GM19035 (cell line): ENCODE data around the gene LAPTM4A.
A peak's percentile ranks its signal among the peaks of the same experiment; 100 is the strongest.
"Not testable (repeated sequence)": the region's sequence is repeated elsewhere in the genome, so short reads cannot be mapped to it uniquely, and the experiment has no call there.

Experiments
- ATAC-seq: cut with Tn5 transposase; IDR thresholded peaks from one replicate; pipeline ENCODE4 v1.9.1; 2021; ENCODE audit not compliant: unreplicated experiment

LAPTM4A gene

DNA sequence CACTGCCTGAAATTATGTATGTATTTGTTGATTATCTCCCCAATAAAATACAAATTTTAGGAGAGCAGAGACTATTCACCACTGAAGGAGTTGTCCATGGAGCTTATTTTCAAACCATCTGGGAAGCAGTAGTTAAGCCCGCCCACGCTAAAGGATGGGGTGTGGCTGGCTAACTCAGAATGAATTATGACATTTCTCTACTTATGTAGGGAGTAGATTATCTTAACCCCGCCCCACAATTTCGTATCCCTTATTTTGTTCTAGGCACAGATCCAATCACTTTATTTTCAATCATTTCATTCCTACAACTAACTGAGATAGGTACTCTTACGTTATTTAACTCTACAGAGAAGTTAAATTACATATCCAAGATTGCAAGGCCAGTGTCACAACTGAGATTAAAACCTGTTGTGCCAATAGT lies 1.4 kb upstream of the LAPTM4A start:
- no peak for ATAC-seq

DNA sequence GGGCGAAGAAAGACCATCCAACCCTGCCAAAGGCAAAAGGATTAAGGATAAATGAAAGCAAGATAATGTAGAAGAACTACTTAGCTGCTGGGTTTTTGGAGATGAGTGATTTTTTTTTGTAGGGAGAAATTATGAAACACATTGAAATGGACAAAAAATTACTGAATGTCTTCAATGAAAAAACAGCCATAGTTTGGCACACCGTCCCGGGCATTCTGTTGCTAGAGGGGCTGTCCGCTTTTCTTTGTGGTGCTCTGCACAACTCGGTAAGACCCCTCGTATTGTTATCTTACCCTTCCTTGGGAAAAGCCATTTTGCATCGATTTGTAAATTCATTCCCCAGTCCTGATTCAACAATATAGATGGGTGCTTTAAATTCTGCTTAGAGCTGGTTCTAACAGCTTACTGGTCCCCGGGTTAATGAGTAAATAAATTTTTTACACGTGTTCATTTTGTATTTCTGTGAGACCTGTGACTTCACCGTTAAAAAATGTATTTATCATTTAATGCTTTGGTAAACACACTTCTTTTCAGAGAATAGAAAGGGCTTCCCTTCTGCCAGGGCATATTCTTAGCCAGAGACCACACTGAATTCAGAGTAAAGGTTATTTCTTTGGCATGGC lies 912 bp upstream of the LAPTM4A start:
- ATAC-seq: no peak

DNA sequence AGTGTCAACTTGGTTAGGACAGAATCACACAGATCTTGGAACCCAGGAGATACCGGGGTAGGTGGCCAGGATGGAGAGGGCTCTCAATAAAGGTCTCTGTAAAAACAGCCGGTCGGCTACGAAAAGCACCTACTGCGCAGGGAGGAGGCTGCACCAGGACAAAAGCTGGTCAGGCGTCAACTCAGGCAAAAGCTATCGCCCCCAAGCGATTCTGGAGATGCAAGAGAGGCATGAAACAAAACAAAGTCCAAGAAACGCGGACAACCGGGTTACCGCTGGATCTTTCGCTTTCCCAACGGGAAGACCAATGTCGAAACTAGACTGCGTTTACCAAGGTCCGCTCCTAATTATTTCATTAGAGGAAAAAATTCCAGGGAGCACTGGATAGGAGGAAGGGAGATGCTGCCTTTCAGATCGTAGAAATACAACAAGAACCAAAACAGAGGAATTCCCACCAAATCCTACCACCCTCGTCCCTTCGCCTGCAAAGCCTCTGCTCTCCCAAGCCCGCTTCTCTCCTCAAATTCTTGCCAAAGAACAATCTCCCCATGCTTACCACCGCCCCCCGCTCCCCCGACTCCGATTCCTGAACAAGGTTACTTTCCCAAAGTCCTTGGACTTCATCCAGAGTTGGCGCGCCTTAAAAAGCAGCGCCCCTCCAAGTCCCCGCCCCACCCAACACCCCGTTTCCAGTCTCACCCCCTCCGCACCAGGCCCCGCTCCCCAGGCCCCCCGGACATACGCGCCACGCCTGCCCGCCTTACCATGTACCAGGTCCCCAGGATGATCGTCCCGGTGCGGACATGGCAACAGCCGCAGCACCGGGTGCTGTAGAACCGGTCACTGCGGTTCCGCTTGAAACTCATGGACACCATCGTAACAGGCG lies 539 bp downstream of the LAPTM4A start:
- ATAC-seq: peak; percentile 24

DNA sequence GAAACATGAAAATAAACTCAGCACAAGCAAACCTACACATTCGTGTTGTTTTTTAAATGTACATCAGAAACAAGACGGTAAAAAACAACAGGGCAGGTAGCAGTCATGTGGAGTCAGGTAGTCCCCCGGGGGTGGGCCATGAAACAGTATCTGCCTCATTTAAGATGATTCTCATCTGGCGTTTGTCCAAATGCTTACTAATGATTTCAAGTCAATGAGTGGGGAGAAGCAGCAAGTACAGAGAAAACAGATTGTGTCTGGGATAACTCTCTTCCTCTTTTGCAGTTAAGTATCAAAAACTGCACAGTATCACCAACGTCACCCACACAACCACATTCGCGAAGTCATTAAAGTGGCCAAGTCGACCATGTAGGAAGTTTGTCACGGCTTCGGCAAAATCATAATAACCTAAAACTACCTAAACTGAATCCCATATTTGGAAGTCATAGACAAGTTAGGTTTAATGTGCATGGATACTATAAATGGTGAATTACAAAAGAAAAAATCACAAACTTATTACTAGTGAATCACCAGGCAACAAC lies 1.3 kb downstream of the LAPTM4A start:
- peak; percentile 20 for ATAC-seq

DNA sequence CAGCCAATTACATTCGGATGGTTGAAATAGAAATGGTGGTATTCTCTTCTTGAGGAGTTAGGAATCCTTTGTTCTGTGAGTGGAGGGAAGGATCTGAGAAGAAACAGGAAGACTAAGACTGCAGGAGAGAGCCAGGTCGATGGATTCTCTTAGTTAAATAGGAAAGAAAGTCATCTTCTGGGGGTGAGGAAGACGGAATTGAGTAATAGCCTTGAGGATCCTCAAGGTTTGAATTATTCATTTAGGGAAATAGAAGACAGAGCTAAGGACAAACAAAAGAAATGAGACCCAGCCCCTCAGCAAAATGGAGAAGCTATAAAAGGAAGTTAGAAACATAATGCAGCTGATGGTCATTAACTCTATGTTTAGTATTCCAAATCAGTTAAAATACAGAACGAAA lies 1.8 kb downstream of the LAPTM4A start:
- ATAC-seq: no peak

DNA sequence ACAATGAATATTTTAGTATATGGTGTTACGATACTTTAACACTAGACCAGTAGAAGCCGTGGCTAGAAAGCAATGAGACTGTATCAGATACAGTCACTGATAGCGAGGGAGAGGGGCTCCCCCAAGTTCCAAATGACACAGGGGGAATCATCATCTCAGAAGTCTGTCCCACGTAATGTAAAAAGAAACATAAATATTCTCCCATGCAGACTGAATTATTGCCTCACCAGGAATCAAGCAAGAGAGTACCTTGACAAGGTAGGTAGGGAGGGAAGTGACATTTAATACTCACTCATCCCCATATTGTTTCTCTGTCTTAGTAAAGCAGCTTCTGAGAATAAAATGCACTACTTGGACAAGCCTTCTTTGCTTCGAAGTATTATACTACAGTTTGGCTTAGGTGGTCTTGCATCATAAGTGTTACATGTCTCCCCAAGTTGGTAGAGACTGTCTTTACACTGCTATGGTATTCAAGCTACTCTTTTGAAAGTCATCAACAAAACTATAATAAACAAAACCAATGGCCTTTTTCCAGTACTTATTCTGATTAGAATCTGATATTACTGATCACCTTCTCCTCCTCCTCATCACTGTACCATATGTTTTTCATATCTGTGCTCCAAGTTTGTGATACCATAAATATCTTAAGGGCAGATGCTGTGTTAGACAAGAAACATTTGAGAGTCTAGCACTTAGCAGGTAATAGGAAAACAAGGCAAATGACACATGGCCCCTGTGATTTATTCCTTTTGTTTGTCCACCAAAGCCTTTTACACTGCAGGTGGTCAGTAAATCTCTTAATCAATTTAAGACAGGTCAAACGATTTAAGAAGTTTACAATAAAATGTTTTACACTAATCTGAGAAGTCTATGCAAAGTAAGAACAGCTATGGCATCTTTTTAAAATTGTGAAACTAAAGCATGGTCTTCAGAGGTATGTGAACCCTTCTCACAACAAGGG lies 2.7 kb downstream of the LAPTM4A start:
- no peak for ATAC-seq

DNA sequence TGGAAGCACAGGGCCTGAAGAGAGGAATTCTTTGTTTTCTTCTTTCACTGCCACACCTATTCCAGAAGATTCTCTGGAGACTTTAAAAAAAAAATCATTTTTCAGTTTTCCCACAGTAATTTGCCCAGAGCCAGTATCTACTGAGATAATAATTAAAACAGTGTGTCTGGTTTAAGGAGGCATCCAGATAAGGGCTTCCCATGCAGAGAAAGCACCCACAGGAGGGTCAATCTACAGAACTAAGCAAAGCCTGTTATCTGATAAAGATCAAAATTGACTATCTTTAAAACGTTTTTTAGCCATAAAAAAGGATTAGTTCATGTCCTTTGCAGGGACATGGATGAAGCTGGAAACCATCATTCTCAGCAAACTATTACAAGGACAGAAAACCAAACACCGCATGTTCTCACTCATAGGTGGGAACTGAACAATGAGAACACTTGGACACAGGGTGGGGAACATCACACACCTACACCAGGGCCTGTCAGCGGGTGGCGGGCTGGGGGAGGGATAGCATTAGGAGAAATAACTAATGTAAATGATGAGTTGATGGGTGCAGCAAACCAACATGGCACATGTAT lies 5.6 kb downstream of the LAPTM4A start:
- ATAC-seq: not testable (repeated sequence)

DNA sequence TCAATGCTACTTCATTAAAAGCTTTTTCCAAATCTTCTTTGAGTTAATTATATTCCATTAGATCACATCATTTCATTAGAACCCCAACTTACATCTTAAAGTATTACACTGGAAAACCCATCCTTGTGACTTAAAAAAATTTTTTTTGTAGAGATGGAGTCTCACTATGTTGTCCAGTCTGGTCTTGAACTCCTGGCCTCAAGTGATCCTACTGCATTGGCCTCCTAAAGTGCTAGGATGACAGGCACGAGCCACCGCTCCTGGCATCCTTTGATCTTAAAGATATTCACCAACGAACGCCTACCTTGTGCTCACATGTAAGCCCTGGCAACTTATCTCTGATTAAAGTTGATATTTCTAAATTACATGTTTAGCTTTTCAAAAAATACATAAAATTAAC lies 6.7 kb downstream of the LAPTM4A start:
- ATAC-seq: no peak

DNA sequence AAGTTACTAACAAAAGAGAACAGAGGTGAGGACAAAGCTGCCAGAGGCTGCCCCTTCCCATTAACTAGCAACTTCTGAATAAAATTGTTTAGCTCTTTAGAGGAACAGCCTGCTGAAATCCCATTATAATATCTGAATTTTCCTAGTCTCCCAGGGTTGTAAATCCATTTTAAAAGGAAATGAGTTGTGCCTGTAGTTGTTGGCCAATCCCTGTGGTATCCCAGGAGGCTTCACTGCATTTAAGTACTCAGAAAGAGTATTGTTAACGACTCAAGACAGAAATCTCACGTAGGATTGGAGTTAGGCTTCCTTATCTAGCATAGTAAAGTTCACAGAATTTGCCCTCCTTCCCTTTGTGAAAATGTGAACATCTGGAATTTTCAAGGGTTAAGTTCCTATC lies 8.9 kb downstream of the LAPTM4A start:
- no peak for ATAC-seq

DNA sequence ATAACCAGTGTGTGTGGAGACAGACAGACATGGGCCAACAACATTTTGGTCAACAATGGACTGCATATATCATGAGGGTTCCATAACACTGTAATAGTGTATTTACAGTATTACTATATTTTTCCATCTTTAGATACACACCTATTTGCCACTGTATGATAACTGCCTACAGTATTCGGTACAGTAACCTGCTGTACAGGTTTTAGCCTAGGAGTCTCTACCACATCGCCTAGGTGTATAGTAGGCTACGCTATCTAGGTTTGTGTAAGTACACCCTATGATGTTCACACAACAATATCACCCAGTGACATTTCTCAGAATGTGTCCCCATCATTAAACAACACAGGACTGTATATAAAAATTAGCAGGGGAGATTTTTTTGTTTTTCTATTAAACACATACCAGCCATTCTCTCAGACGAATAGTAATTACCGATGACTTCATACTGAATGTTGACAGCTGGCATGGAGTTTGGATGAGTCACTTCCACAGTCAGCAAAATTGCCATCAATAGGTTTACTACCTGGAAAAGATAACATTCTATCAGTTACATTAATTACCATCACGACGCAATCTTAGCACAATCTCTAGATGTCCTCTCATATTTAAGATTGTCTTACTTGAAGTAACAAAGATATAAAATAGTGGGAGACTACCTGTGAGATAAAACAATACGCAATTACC lies 10.8 kb downstream of the LAPTM4A start:
- no peak for ATAC-seq

DNA sequence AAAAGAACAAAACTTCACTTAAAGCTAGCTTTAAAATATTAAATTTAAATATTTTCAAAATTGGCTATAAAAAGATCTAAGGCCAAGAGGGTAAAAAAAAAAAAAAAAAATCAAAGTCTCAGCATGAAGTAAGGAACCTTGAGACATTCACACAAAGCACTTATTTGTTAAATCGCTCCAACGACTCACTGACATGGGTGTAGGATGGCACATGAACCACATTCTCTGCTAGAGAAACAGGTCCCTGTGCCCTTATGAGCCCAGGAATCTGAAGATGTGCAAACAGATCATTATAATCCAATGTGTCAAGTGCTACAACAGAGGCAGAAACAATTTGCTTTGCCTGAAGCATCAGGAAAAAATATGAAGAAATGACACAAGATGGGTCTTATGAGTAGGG lies 13.8 kb downstream of the LAPTM4A start:
- ATAC-seq: no peak

DNA sequence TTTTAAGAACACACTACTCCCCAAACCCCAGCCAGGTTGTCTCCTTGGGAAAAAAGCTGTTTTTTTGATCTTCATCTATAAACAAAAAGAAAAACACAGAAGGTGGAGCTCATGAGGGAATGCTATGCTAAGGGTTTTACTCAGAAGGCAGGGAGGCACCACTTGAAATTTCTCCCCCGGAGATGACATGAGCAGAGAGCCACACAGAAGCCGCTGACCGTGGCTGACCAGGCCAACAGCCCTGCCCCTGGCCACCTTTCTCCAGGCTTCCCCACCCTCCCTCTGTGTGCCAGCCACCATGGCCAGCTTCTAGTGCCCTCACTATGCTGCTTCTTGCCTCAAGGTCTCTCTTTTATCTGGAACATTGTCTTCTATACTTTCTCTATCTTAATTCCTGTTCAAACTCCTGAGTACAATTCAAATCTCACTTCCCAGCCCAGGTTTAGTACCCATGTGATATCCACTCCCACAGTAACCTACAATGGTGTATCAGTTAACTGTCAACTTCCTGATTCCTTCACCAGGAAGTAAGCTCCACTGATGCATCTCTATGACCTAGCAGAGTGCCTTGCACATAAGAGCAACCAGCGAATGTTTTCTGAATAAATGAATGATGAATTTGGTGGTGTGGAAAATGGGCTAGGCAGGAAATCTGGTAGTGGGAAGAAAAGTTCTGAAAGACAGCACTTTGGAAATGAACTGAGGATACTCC lies 15.3 kb downstream of the LAPTM4A start:
- no peak for ATAC-seq

DNA sequence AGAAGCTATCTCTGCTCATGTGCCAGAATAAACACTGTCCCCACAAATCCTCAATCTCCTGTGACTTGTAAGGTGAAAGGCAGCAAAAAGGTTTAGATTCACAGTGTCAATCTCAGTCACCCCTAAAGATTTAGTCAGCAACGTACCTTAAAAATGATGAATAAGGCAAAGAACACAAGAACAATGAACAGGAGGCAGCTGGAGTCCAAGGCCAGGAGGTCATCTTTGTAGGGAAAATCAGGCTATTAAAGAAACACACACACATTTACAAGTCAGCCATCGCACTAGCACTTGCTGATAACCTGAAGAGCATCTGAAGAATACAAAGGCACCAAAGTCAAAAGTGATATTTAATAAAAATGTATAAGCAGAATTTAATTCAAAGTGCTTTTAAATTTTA lies 16.6 kb downstream of the LAPTM4A start:
- no peak for ATAC-seq

DNA sequence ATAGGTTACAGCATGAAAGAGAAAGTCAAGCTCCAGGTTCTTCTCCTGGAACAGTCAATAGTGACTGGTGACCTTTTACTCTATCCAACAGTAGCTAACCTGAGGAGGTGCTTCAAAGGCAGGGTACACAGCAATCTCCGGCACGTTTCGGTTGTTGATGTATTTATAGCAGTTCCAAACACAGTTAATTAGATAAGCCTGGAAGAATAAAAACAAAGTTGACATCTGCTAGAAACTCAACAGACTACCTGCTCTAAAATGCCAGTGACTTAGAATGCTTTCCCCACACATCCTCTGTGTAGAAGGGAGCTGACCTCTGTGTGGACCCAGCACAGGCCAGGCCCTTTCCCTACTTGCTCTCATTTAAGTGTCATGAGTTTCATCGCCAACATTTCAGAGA lies 17.2 kb downstream of the LAPTM4A start:
- no peak for ATAC-seq

DNA sequence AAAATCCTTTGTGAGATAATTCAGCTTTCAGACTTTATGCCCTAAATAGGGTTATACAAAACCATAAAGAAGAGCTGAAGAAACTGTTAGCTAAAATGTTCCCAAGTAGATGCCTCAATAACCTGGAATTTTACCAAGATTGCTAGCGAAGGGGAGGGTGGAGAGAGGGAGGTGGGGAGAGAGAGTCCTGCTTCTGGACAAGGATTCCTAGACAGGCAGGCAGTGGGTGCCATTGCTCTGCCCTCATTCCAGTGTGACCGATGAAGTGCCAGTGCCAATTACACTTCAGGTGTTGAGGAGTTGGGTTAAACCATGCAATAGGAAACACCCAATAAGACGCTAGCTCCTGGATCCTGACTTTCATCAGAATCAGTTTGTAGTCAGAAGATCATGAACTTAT lies 18.1 kb downstream of the LAPTM4A start:
- ATAC-seq: no peak

DNA sequence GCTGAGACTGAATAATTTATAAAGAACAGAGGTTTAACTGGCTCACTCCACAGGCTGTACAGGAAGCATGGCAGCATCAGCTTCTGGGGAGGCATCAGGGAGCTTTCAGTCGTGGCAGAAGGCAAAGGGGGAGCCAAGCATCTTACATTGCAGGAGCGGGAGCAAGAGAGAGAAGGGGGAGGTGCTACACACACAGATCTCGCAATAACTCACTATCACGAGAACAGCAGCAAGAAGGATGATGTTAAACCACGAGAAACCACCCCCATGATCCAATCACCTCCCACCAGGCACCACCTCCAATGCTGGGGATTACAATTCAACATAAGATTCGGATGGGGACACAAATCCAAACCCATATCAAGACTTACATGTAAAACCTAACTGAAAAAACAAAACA lies 21.2 kb downstream of the LAPTM4A start:
- ATAC-seq: no peak

DNA sequence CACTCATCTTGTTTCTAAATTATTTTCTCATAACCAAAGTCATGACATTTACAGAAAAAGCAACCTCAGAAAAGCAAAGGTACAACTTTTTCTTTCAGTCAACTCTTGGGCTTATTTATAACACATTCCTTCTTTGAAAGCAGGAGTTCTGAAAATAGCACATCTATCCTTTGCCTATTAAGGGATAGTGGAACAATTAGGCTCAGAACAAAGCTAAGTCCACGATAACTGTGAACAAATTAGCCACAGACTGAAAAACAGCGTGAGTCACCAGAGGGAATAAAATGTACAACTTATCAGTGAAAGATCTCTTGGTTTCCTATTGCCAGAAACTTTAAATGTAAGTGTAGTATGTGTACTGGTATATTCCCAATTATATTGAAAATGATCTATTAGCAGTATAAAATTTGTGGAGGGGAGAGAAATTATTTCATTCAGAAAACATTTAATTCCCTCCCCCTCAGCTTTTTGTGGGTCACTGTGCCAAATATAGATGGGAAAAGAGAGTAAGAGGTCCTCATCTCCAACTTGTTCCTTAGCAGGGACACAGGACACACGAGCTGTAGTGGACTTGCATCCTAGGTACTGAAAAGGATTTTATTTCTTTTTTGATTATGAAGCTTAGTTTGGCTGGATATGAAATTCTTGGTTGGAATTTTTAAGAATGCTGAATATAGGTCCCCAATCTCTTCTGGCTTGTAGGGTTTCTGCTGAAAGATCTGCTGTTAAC lies 23.6 kb downstream of the LAPTM4A start:
- ATAC-seq: no peak

DNA sequence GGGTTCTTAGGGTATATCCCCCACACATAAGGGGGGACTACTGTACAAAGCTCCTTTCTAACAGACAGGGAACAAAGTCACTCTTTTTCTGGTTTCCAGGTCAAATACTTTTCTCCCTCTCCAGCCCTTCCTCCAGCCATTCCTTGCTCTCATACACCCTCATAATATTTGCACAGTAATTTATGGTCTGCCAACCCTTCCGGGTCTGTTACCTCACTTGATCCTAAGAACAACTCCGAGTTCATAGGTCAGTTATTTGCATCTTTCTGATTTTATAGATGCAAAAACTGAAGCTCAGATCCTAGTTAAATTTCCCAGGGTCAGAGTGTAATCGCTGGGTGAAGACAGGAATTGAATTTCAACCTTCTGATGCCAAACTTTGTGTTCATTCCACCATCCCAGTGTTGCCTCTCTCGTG lies 24.2 kb downstream of the LAPTM4A start:
- no peak for ATAC-seq
